HCT116 (cell line): ENCODE data around the gene HIRA.

Experiments
- CBX3 ChIP-seq: IDR thresholded peaks from 2 replicates; pipeline ENCODE4 v1.6.1; 2012; ENCODE audit warnings: low read depth
- CTCF ChIP-seq, 3 experiments: fragments of 200-600 bp in 1 of 3; sonication (generic) in 1 of 3; IDR thresholded peaks in 2 of 3; conservative IDR thresholded peaks in 1 of 3; 2 replicates each; pipeline ENCODE4 v1.5.1; 2012 to 2017; ENCODE audit warnings: low read depth in 2 of 3, low read length in 2 of 3, antibody characterized with exemption in 1 of 3, borderline replicate concordance in 1 of 3, control low read depth in 1 of 3, mild to moderate bottlenecking in 1 of 3, mixed read lengths in 1 of 3, mixed run types in 1 of 3, moderate library complexity in 1 of 3; ENCODE audit not compliant: insufficient read depth in 1 of 3
- EGR1 ChIP-seq: IDR thresholded peaks from 2 replicates; pipeline ENCODE4 v1.6.1; 2012; ENCODE audit warnings: low read depth
- EZH2 ChIP-seq: fragments of 200-600 bp; sonication (generic); IDR thresholded peaks from 2 replicates; pipeline ENCODE4 v1.6.1; 2017; ENCODE audit warnings: antibody characterized with exemption, mixed run types
- JUND ChIP-seq: IDR thresholded peaks from 2 replicates; pipeline ENCODE4 v1.6.1; 2012
- POLR2A ChIP-seq: IDR thresholded peaks from 2 replicates; pipeline ENCODE4 v1.7.0; 2011; ENCODE audit warnings: borderline replicate concordance; ENCODE audit not compliant: insufficient read depth, insufficient read length; ENCODE audit errors: extremely low read depth
- RAD21 ChIP-seq: IDR thresholded peaks from 2 replicates; pipeline ENCODE4 v1.6.1; 2012; ENCODE audit warnings: low read depth, mild to moderate bottlenecking
- REST ChIP-seq: IDR thresholded peaks from 2 replicates; pipeline ENCODE4 v1.6.1; 2012; ENCODE audit warnings: low read depth
- SP1 ChIP-seq: IDR thresholded peaks from 2 replicates; pipeline ENCODE4 v1.6.1; 2012; ENCODE audit warnings: low read depth
- YY1 ChIP-seq: IDR thresholded peaks from 2 replicates; pipeline ENCODE4 v1.6.1; 2011; ENCODE audit warnings: low read length, low read depth, moderate library complexity, mild to moderate bottlenecking; ENCODE audit not compliant: insufficient replicate concordance; ENCODE audit errors: extremely low read depth
- ZBTB33 ChIP-seq: IDR thresholded peaks from 2 replicates; pipeline ENCODE4 v1.6.1; 2011; ENCODE audit warnings: mild to moderate bottlenecking, low read length, moderate library complexity; ENCODE audit not compliant: insufficient replicate concordance; ENCODE audit errors: extremely low read depth
- TF ChIP-seq, protein P1 (sequence below): IDR thresholded peaks from 2 replicates; pipeline ENCODE4 v1.6.1; 2012

DNA sequence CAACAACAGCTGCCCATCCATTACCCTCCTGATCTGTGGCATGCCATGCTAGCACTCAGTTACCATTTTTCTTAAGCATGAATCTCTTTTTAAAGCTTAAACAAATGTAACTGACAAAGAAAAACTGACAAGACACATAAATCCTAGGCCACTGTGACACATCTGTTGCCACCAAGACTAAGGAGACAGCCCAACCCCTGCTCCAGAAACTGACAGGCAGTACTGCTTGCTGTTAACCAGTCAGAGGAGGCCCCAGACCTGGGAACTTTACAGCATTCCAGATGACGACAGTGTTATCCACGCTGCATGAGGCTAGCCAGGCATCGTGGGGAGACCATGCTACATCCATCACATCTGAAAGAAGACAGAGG lies 33.8 kb downstream of the HIRA start:
- TF ChIP-seq POLR2A: no peak
- TF ChIP-seq CBX3: no peak
- TF ChIP-seq CTCF (IDR thresholded peaks at IDR 0.05 in 2 of 3, conservative IDR thresholded peaks at IDR 0.05 in 1 of 3; ENCODE audit: borderline replicate concordance in 1 of 3, insufficient read depth in 1 of 3, low read depth in 2 of 3, low read length in 2 of 3): no peak
- TF ChIP-seq, protein P1, sequence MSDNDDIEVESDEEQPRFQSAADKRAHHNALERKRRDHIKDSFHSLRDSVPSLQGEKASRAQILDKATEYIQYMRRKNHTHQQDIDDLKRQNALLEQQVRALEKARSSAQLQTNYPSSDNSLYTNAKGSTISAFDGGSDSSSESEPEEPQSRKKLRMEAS: no peak
- no peak for TF ChIP-seq EZH2
- TF ChIP-seq REST: no peak
- no peak for TF ChIP-seq EGR1
- TF ChIP-seq RAD21: no peak
- no peak for TF ChIP-seq ZBTB33
- no peak for TF ChIP-seq YY1
- no peak for TF ChIP-seq SP1
- no peak for TF ChIP-seq JUND
